PC-9 (cell line): Measurements from ENCODE around the gene CRACDL. TPM values are rescaled to one million over a fixed set of nuclear protein-coding genes. Genes with fewer than 3 reads are reported as not detected.

Experiments
- BruUV-seq: library from RNA; stranded (reverse); fragments of 400-500 nt; replicated peaks from 2 replicates; lab custom pipeline; 2021; lab: Mats Ljungman, UMichigan
- CTCF ChIA-PET: fragments of 300-600 bp; sonication (Branson Sonifier 250); formaldehyde crosslinking; loops from one replicate; lab custom pipeline; 2022; ENCODE audit warnings: antibody characterized with exemption; lab: Charles Lee
- POLR2A ChIA-PET: fragments of 300-600 bp; sonication (Branson Sonifier 250); formaldehyde crosslinking; loops from one replicate; lab custom pipeline; 2022; ENCODE audit warnings: antibody characterized with exemption; ENCODE audit not compliant: unreplicated experiment; lab: Charles Lee
- DNase-seq, 2 experiments: peaks; one replicate each; pipeline versions ENCODE4 v3.0.0 to v3.0.0-alpha.2; 2015 to 2022; ENCODE audit warnings: mixed read lengths in 1 of 2
- H2AFZ ChIP-seq: fragments of 200-600 bp; sonication (generic); 2 replicates; pipeline ENCODE4 v1.8.1; 2017; ENCODE audit warnings: antibody characterized with exemption
- H3F3A ChIP-seq: fragments of 200-600 bp; sonication (generic); 2 replicates; pipeline ENCODE4 v1.8.1; 2017; ENCODE audit warnings: antibody characterized with exemption, mild to moderate bottlenecking, low read depth; ENCODE audit not compliant: insufficient read depth
- H3K27ac ChIP-seq: fragments of 200-600 bp; sonication (generic); 2 replicates; pipeline ENCODE4 v1.6.1; 2016; ENCODE audit warnings: mixed run types
- H3K27me3 ChIP-seq: fragments of 200-600 bp; sonication (generic); 2 replicates; pipeline ENCODE4 v1.6.1; 2016; ENCODE audit warnings: low read depth, mixed run types; ENCODE audit not compliant: insufficient read depth
- H3K36me3 ChIP-seq: fragments of 200-600 bp; sonication (generic); 2 replicates; pipeline ENCODE4 v1.6.1; 2016; ENCODE audit warnings: low read depth, mixed run types
- H3K4me1 ChIP-seq: fragments of 200-600 bp; sonication (generic); replicated peaks from 2 replicates; pipeline ENCODE4 v1.6.1; 2016; ENCODE audit warnings: mixed run types; ENCODE audit not compliant: insufficient read depth
- H3K4me2 ChIP-seq: fragments of 200-600 bp; sonication (generic); 2 replicates; pipeline ENCODE4 v1.6.1; 2017; ENCODE audit warnings: mixed run types
- H3K4me3 ChIP-seq: fragments of 200-600 bp; sonication (generic); 2 replicates; pipeline ENCODE4 v1.6.1; 2016; ENCODE audit warnings: mixed run types
- H3K79me2 ChIP-seq: fragments of 200-600 bp; sonication (generic); 2 replicates; pipeline ENCODE4 v1.6.1; 2017; ENCODE audit warnings: low read depth, mixed run types
- H3K9me2 ChIP-seq: fragments of 200-600 bp; sonication (generic); 2 replicates; pipeline ENCODE4 v1.8.1; 2017; ENCODE audit warnings: mild to moderate bottlenecking; ENCODE audit not compliant: insufficient read depth
- H3K9me3 ChIP-seq: fragments of 200-600 bp; sonication (generic); 2 replicates; pipeline ENCODE4 v1.8.1; 2016; ENCODE audit warnings: low read depth; ENCODE audit not compliant: insufficient read depth
- H4K20me1 ChIP-seq: fragments of 200-600 bp; sonication (generic); 2 replicates; pipeline ENCODE4 v1.8.1; 2017; ENCODE audit not compliant: insufficient read depth
- EZH2 ChIP-seq: fragments of 200-600 bp; sonication (generic); IDR thresholded peaks from 2 replicates; pipeline ENCODE4 v1.8.0; 2017; ENCODE audit warnings: antibody characterized with exemption, low read depth
- intact Hi-C: fragments of 100-400 bp; cut with micrococcal nuclease; formaldehyde crosslinking; loops from one replicate; pipeline ENCODE4 v1.10.0; 2022; ENCODE audit not compliant: unreplicated experiment
- total RNA-seq: library from RNA; stranded (reverse); gene quantifications from 2 replicates; pipeline ENCODE4 v1.2.3, GENCODE V29; 2021
- TF ChIP-seq, protein P1 (sequence below): fragments of 200-600 bp; sonication (generic); conservative IDR thresholded peaks from 2 replicates; pipeline ENCODE4 v1.6.1; 2017; ENCODE audit warnings: mixed run types, antibody characterized with exemption, mild to moderate bottlenecking, moderate library complexity

Gene CRACDL
- total RNA-seq, 1 experiment from 2014 or later, result 33.7 TPM

- Histone ChIP-seq H4K20me1 (no peaks in the 10 kb centered on the region), H3K79me2 (no peaks in the 10 kb centered on the region), H3K27ac (no peak overlapping the region), H2AFZ (no peak overlapping the region), H3K27me3 (no peaks in the 10 kb centered on the region), H3K4me2 (no peak overlapping the region), H3K4me1 (no peaks in the 10 kb centered on the region), H3K36me3 (no peaks in the 10 kb centered on the region), H3K9me3 (peaks cover 17% of the 10 kb centered on the region), H3K4me3 (no peak overlapping the region), H3K9me2 (no peaks in the 10 kb centered on the region), H3F3A (no peaks in the 10 kb centered on the region)
- POLR2A ChIA-PET, result no interaction called here
- TF ChIP-seq, protein P1, sequence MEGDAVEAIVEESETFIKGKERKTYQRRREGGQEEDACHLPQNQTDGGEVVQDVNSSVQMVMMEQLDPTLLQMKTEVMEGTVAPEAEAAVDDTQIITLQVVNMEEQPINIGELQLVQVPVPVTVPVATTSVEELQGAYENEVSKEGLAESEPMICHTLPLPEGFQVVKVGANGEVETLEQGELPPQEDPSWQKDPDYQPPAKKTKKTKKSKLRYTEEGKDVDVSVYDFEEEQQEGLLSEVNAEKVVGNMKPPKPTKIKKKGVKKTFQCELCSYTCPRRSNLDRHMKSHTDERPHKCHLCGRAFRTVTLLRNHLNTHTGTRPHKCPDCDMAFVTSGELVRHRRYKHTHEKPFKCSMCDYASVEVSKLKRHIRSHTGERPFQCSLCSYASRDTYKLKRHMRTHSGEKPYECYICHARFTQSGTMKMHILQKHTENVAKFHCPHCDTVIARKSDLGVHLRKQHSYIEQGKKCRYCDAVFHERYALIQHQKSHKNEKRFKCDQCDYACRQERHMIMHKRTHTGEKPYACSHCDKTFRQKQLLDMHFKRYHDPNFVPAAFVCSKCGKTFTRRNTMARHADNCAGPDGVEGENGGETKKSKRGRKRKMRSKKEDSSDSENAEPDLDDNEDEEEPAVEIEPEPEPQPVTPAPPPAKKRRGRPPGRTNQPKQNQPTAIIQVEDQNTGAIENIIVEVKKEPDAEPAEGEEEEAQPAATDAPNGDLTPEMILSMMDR, result no peak
- TF ChIP-seq EZH2, result no peak
- no peak for DNase-seq
- no TSS peak for BruUV-seq
- CTCF ChIA-PET, result no interaction called here
- intact Hi-C loops, result no loop called here
Observed at GRCh38 chr2:98786179-98786578, 149.8 kb downstream of the CRACDL start.

DNA sequence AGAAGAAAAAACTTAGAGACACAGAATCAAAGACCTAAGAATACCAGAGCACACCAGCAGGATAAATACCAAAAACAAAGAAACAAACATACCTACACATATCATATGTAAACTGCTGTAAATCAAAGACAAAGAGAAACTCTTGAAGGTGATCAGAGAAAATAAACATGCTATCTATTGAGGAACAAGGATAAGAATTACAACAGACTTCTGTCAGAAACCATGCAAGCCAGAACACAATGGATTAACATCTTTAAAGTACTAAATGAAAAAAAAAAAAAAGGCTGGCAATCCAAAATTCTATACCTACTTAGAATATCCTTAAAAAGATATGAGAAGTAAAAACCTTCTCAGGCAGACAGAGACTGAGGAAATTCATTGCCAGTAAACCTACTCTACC, 153.5 kb downstream of the CRACDL start:
- no peak overlapping the region for H3K4me2 ChIP-seq
- no peaks in the 10 kb centered on the region for H3K36me3 ChIP-seq
- H3K27me3 ChIP-seq, result no peaks in the 10 kb centered on the region
- intact Hi-C loops, result no loop called here
- no TSS peak for BruUV-seq
- no peaks in the 10 kb centered on the region for H3K79me2 ChIP-seq
- no peak for TF ChIP-seq EZH2
- TF ChIP-seq, protein P1, result no peak
- no peak overlapping the region for H3K27ac ChIP-seq
- H3K4me1 ChIP-seq, result peaks cover 13% of the 10 kb centered on the region
- ChIA-PET POLR2A (no interaction called here), CTCF (no interaction called here)
- H3F3A ChIP-seq, result peaks cover 10% of the 10 kb centered on the region; the same call in 1 of the 2 replicates
- H3K4me3 ChIP-seq, result no peak overlapping the region
- H3K9me3 ChIP-seq, result peaks cover 17% of the 10 kb centered on the region
- H2AFZ ChIP-seq, result no peak overlapping the region
- DNase-seq, result no peak
- no peaks in the 10 kb centered on the region for H3K9me2 ChIP-seq
- no peaks in the 10 kb centered on the region for H4K20me1 ChIP-seq

DNA sequence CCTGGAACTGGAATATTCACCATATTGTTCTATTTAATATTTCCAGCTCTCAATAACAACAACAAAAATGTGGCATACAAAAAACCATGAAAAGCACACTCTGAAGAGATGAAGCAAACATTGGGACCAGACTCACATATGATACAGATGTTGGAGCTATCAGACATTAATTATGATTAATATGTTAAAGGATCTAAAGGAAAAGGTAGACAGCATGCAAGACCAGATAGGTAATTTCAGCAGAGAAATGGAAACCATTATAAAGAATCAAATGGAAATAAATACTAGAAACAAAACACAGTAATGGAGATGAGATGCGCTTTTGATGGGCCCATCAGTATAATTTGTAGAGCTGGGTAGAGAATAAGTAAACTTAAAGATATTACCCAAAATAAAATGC, 154.2 kb downstream of the CRACDL start:
- Histone ChIP-seq H3K4me2 (no peak overlapping the region), H2AFZ (no peak overlapping the region), H3F3A (peaks cover 10% of the 10 kb centered on the region; the same call in 1 of the 2 replicates), H3K4me1 (peaks cover 13% of the 10 kb centered on the region), H4K20me1 (no peaks in the 10 kb centered on the region), H3K27ac (no peak overlapping the region), H3K27me3 (no peaks in the 10 kb centered on the region), H3K9me2 (no peaks in the 10 kb centered on the region), H3K9me3 (peaks cover 17% of the 10 kb centered on the region), H3K36me3 (no peaks in the 10 kb centered on the region), H3K79me2 (no peaks in the 10 kb centered on the region), H3K4me3 (no peak overlapping the region)
- POLR2A ChIA-PET, result no interaction called here
- no peak for DNase-seq
- no TSS peak for BruUV-seq
- intact Hi-C loops, result no loop called here
- CTCF ChIA-PET, result interaction anchor here (0.5 kb wide), 1 partner anchor 1255 kb away, joined by 3 read pairs; no protein-coding TSS in a partner anchor
- TF ChIP-seq, protein P1, result no peak
- TF ChIP-seq EZH2, result no peak
